GM13977 (cell line): Measurements from ENCODE around the gene ST6GAL1.

ENCODE experiments used
- DNase-seq: peaks from one replicate; pipeline ENCODE4 v3.0.0; 2012; ENCODE audit warnings: low spot score
- in situ Hi-C: fragments of 300-500 bp; cut with MboI; formaldehyde crosslinking; loops from one replicate; pipeline ENCODE4 v1.12.0; 2022; ENCODE audit warnings: low sequenced_read_pairs, low pct_unique_long_range_greater_than_20kb, mixed read lengths, inconsistent platforms; ENCODE audit not compliant: unreplicated experiment
- TF ChIP-seq, protein P1 (sequence below): IDR thresholded peaks from 2 replicates; pipeline ENCODE4 v1.5.1; 2012; ENCODE audit warnings: mild to moderate bottlenecking, control low read depth; ENCODE audit not compliant: insufficient read depth; ENCODE audit errors: extremely low read depth, missing control alignments

The ST6GAL1 gene

DNA sequence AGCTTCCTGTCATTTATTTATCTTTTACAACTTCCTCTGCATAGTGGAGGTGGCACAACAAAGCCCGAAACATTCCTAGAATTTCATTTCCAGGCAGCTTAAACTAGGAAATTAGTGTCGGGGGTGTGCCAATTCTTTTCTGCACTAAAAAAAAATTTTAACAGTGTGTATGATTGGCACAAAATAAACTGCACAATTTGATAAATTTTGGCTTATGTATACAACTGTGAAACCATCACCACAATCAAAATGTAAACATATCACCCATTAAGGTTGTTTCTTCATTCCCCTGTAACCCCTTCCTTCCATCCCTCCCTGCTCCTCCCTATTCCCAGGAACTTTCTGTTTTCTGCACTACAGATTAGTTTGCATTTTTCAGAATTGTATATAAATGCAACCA, 154.3 kb downstream of the ST6GAL1 start:
- in situ Hi-C loops = no loop called here
- no peak for DNase-seq
- TF ChIP-seq, protein P1, sequence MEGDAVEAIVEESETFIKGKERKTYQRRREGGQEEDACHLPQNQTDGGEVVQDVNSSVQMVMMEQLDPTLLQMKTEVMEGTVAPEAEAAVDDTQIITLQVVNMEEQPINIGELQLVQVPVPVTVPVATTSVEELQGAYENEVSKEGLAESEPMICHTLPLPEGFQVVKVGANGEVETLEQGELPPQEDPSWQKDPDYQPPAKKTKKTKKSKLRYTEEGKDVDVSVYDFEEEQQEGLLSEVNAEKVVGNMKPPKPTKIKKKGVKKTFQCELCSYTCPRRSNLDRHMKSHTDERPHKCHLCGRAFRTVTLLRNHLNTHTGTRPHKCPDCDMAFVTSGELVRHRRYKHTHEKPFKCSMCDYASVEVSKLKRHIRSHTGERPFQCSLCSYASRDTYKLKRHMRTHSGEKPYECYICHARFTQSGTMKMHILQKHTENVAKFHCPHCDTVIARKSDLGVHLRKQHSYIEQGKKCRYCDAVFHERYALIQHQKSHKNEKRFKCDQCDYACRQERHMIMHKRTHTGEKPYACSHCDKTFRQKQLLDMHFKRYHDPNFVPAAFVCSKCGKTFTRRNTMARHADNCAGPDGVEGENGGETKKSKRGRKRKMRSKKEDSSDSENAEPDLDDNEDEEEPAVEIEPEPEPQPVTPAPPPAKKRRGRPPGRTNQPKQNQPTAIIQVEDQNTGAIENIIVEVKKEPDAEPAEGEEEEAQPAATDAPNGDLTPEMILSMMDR = no peak

DNA sequence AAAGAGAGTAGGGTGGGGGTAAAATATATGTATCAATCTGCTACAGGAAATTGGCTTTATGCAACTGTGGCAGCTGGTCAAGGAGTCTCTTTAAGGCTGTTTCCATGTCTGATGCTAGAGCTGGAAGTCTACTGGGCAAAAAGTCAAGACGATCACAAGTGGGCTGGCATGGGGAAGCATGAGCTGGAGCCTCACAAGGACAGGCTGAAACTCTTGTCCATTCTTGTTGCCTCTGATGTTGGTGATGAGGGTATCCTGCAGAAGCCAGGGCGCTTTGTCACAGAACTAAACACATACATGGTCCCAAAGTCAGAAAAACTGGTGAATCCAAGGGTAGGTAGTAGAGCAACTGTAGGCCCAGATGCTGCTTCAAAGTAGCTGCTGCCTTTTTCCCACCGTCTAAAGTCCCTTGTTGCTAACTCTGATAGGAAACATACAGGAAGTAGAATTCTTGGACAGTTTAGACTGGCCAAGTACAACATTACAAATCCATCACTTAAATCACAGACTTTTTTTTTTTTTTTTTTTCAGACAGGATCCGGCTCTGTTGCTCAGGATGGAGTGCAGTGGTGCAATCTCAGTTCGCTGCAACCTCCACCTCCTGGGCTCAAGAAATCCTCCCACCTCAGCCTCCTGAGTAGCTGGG, 154.8 kb downstream of the ST6GAL1 start:
- in situ Hi-C loops = no loop called here
- TF ChIP-seq, protein P1 = no peak
- no peak for DNase-seq

DNA sequence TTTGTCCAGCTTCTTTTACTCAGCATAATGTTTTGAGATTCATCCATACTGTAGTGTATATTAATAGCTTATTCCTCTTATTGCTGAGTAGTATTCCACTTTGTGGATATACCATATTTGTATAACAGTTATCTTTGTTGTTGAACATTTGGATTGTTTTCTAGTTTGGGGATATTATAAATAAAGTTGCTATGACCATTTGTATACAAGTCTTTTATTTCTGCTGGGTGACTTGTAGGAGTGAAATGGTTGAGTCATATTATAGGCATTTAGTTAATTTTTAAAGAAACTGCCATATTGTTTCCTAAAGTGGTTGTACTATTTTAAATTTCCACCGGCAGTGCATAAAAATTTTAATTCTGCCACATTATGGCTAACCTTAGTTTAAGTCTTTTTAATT, 155.6 kb downstream of the ST6GAL1 start:
- in situ Hi-C loops = no loop called here
- TF ChIP-seq, protein P1 = no peak
- no peak for DNase-seq

DNA sequence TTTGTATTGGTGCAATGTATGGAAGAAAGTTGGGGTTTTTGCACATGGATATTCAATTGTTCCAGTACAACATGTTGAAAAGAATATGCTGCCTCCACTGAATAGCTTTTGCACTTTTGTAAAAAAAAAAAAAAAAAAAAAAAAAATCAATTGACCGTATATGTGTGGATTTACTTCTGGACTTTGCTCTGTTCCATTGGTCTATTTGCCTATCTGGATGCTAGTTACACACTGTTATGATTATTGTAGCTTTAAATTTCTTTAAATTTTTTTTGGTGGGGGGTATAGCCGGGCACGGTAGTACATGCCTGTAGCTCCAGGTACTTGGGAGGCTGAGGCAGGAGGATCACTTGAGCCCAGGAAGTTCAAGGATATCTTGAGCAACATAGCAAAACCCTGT, 156.5 kb downstream of the ST6GAL1 start:
- in situ Hi-C loops = no loop called here
- no peak for DNase-seq
- TF ChIP-seq, protein P1 = no peak

DNA sequence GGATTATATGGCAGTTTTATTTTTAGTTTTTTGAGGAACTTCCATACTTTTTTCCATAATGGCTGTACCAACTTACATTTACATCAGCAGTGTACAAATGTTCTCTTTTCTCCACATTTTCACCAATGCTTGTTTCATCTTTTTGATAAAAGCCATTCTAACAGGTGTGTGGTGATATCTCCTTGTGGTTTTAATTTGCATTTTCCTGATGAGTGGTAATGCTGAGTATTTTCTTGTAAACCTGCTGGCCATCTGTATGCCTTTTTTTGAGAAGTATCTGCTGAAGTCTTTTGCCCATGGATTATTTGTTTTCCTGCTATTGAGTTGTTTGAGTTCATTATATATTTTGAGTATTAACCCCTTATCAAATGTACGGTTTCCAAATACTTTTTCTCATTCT, 158.4 kb downstream of the ST6GAL1 start:
- TF ChIP-seq, protein P1 = no peak
- DNase-seq = no peak
- in situ Hi-C loops = no loop called here

DNA sequence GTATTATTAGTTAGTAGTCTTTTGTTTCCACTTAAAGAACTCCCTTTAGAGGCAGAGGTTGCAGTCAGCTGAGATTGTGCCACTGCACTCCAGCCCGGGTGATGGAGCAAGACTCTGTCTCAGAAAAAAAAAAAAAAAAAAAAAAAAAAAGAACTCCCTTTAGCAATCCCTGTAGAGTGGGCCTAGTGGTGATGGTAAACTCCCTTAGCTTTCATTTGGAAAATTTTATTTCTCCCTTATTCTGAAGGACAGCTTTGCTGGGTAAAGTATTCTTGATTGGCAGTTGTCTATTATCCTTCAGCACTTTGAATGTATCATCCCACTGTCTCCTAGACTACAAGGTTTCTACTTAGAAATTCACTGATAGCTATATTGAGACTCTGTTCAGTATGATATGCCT, 163.0 kb downstream of the ST6GAL1 start:
- in situ Hi-C loops = no loop called here
- TF ChIP-seq, protein P1 = no peak
- no peak for DNase-seq
